UCSD-AML1 (cell line): ENCODE data around the gene IGFBP5.

ENCODE experiments used
- DNase-seq: peaks from one replicate; lab custom pipeline; 2025; ENCODE audit not compliant: unreplicated experiment; lab: John Stamatoyannopoulos, UW

Gene IGFBP5

DNA sequence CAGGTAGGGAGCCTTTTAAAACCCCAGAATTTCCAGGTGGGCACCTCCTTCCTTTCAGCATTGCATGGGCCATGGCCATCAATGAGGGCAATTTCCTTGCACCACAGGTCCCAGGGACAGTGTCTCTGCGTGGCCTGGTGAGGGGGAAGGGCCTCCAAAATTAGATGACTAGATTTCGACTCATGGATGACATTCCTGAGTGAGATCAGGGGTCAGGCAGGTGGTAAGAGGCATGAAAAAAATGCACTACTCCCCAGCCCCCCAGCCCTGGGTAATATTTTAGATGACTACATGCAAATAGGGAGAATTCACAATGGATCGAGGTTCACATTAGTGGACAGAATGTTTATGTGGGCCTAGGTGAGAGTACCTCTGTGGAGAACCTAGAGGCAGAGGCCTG lies 19.0 kb upstream of the IGFBP5 start:
- no peak for DNase-seq

DNA sequence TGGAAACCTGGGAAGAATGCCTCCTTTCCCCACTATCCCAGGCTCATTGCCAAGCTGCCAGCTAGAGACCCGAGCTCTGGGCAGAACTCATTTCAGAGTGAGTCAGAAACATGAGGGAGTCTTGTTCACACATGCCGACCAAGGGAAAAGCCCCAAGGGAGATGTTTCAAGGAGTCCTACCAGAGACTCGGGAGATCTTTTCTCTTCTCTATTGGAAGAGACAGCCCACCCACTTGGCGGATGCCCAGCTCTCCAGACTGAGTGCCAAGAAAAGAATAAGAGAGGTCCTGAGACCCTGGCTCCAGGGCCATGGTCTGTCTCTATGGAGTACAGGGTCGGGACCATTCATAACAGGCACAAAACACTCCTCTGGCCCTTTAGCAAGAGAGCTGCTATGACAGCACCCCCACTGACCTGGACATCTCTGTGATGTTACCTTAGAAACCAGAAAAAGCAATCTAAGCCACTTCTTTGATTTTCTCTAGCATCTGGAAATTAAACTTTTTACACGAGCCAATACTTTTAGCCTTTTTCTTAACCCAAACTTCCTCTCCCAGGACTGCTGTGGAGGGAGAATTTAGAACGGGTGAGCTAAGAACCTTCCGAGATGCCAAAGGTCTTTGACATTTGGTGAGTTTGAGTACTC lies 18.5 kb upstream of the IGFBP5 start:
- no peak for DNase-seq

DNA sequence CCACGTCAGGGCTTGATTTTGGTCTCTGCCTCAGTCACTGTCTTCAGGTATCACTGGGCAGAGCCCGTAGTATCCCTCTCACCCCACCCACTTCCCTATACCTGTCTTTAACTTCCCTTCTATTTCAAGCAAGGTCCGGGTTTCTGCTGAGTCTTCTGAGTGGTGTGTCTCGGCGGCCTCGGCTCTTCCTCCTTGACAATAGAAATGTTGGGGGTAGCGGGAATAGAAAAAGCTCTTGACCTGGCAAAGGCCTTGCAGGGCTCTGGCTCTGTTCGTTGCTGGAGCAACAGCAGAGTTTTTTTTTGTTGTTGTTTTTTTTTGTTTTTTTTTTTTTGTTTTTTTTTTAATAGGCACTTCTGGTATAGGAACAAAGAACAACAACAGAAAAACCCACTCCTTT lies 16.0 kb upstream of the IGFBP5 start:
- no peak for DNase-seq

GRCh38 chr2:216710551-216711301 lies 15.4 kb upstream of the IGFBP5 start:
- no peak for DNase-seq

GRCh38 chr2:216702756-216703155 lies 7.4 kb upstream of the IGFBP5 start:
- DNase-seq: no peak

DNA sequence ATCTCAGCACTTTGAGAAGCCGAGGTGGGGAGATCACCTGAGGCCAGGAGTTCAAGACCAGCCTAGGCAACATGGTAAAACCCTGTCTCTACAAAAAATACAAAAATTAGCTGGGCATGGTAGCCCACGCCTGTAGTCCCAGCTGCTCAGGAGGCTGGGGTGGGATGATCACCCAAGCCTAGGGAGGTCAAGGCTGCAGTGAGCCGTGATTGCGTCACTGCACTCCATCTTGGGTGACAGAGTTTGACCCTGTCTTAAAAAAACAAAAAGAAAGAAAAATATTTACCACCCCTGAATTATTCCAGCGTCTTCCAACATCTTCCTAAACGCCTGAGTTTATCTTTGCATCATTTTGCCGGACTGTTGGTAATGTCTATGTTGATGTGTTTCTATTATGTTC lies 6.2 kb upstream of the IGFBP5 start:
- DNase-seq: no peak

GRCh38 chr2:216700781-216701180 lies 5.4 kb upstream of the IGFBP5 start:
- no peak for DNase-seq

DNA sequence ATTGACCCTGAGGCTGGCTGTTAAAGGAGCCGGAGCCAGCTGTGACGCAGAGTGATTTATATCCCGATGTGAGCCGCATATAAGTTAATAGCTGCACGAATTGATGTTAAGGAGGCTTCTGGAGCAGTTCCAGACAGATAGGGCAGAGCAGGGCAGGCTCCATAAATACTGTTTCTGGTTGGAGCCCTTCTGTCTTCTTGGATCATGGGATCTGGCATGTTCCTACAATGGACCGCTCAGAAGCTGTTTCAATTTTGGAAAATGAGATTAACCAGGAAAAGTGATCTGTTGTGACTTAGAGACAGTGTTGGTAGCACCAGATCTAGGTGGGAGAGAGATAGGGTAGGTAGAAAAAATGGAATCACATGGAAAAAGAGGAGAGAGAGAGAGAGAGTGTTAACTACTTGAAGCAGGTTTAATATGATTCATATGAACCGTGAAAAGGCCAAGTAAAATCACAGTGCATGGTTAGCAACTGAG lies 4.8 kb upstream of the IGFBP5 start:
- no peak for DNase-seq

GRCh38 chr2:216698895-216699294 lies 3.5 kb upstream of the IGFBP5 start:
- DNase-seq: no peak

GRCh38 chr2:216698293-216698692 lies 2.9 kb upstream of the IGFBP5 start:
- no peak for DNase-seq

GRCh38 chr2:216696751-216697560 lies 1.6 kb upstream of the IGFBP5 start:
- DNase-seq: no peak

GRCh38 chr2:216696321-216696720 lies 972 bp upstream of the IGFBP5 start:
- DNase-seq: no peak

GRCh38 chr2:216694826-216695217 lies 527 bp downstream of the IGFBP5 start:
- no peak for DNase-seq

GRCh38 chr2:216694082-216694825 lies 1.1 kb downstream of the IGFBP5 start:
- peak; percentile 31 for DNase-seq

DNA sequence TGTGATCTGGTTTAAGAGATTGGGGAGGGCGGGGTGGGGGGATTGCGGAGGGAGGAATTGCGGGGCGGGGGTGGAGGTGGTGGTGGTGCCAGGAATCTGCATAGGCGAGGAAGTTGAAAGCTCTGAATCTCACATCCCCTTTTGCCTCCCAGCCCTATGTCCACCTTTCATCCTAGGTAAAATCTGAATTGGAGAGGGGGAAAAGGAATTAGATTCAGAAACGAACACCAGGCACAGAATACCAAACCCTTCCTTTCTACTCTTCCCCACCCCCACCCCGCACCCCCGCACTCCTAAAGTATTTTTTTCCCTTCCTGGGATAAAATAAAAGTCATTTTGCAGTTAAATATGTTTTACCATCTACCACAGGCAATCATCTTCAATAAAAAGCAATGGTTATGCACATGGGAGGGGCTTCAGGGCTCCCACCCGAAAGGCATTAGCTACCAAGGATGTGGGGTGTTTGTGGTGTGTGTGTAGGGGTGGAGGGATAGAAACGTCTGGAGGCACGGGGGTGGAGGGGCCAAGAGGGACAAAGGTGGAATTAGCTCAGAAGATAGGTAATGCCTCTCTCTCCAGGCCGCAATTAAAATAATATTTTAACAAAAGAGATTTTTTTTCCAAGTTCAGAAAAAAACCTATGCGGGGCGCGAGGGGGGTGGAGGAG lies 1.8 kb downstream of the IGFBP5 start:
- DNase-seq: no peak

GRCh38 chr2:216692636-216693413 lies 2.5 kb downstream of the IGFBP5 start:
- no peak for DNase-seq

DNA sequence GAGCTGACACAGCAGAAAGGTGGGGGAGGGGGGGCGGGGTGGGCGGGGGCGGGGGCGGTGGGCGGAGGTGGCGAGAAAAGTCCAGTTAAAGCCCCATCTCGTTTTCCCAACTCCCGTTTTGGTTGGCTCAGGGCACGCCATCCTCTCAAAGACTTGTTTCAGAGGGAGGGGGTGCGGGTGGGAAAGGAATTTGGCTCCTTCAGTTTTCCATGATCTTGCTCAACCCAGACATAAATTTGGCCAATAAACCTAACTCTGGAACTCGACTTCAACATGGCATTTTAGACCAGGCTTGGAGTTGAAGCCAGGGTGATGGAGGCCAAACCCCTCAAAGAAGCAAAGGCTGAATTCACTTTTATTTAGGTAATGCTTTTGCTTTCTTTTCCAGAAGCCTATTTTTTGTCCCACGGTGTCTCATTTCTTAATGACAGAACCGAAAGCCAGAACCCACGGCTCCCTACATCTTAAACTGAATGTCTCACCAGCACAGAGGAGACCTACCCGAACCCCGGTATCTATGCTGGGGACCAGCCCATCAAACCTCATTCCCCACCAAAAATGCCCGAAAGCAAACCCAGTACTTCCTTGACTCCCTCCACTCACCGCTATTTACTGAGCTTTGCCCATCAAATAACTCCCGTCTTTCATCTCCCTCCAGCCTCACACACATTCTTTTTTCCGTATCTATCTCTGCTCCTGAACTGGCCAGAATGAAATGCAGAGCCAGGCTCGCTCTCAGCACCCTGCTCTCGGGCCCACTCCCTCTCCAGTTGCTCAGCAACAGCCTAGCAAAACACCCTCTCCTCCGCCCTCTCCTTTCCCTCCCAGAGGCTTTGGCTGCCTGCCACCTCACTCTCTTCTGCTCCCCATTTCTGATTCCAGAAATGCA lies 4.3 kb downstream of the IGFBP5 start:
- DNase-seq: no peak

DNA sequence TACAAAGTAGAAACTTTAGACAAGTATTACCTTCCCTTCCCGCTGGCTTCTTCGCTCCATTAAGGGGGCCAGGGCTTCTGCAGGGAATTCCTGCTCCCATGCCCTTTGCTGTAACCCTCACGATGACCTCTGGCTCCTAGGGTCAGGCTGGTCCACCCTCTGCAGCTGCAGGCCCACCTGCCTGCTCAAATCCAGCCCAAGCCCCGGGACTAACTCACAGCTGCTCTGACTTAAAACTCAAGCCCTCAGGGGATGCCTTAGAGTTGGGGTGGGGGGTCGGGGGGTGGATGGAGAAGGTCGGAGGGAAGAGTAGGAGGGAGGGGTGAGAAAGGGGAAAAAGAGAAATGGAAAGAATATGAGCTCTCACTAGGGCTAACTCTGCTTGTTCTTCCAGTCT lies 4.9 kb downstream of the IGFBP5 start:
- no peak for DNase-seq

- no peak for DNase-seq
Measured at GRCh38 chr2:216689397-216689796, 6.0 kb downstream of the IGFBP5 start.
